GM04504 (cell line): Measurements from ENCODE around the gene SCFD2.
"Not testable (repeated sequence)": the region's sequence is repeated elsewhere in the genome, so short reads cannot be mapped to it uniquely, and the experiment has no call there.

Experiments used
- DNase-seq: peaks from one replicate; pipeline ENCODE4 v3.0.0-alpha.2; 2012; ENCODE audit warnings: low read depth

Gene SCFD2

GRCh38 chr4:53189011-53189410, 176.8 kb downstream of the SCFD2 start:
- DNase-seq: no peak

GRCh38 chr4:53186714-53187358, 179.0 kb downstream of the SCFD2 start:
- DNase-seq: no peak

- no peak for DNase-seq
Measured at GRCh38 chr4:53185869-53186585, 179.8 kb downstream of the SCFD2 start.

- no peak for DNase-seq
Measured at GRCh38 chr4:53183754-53184153, 182.1 kb downstream of the SCFD2 start.

- DNase-seq: not testable (repeated sequence)
Measured at GRCh38 chr4:53177751-53178150, 188.1 kb downstream of the SCFD2 start.

- DNase-seq: no peak
Measured at GRCh38 chr4:53175640-53176039, 190.2 kb downstream of the SCFD2 start.

- no peak for DNase-seq
Measured at GRCh38 chr4:53174823-53175222, 191.0 kb downstream of the SCFD2 start.

- no peak for DNase-seq
Measured at GRCh38 chr4:53173576-53173975, 192.3 kb downstream of the SCFD2 start.

GRCh38 chr4:53171797-53172196, 194.1 kb downstream of the SCFD2 start:
- no peak for DNase-seq

GRCh38 chr4:53169695-53170617, 195.9 kb downstream of the SCFD2 start:
- DNase-seq: no peak

- DNase-seq: no peak
Measured at GRCh38 chr4:53168228-53168627, 197.6 kb downstream of the SCFD2 start.

GRCh38 chr4:53162969-53163368, 202.9 kb downstream of the SCFD2 start:
- no peak for DNase-seq

GRCh38 chr4:53161787-53162433, 204.0 kb downstream of the SCFD2 start:
- no peak for DNase-seq

GRCh38 chr4:53161051-53161786, 204.6 kb downstream of the SCFD2 start:
- no peak for DNase-seq

GRCh38 chr4:53156896-53157295, 209.0 kb downstream of the SCFD2 start:
- DNase-seq: peak; percentile 2

GRCh38 chr4:53152467-53152866, 213.4 kb downstream of the SCFD2 start:
- DNase-seq: no peak

- DNase-seq: no peak
Measured at GRCh38 chr4:53151489-53151788, 214.4 kb downstream of the SCFD2 start.

- no peak for DNase-seq
Measured at GRCh38 chr4:53150631-53151488, 215.0 kb downstream of the SCFD2 start.

- no peak for DNase-seq
Measured at GRCh38 chr4:53147711-53148110, 218.2 kb downstream of the SCFD2 start.

GRCh38 chr4:53147197-53147596, 218.7 kb downstream of the SCFD2 start:
- no peak for DNase-seq

GRCh38 chr4:53141308-53141707, 224.6 kb downstream of the SCFD2 start:
- DNase-seq: no peak
